SK-N-SH (cell line): ENCODE measurements around the gene MSANTD3. TPM values are rescaled to one million over a fixed set of nuclear protein-coding genes. Genes with fewer than 3 reads are reported as not detected.
"Not testable (repeated sequence)": the region's sequence is repeated elsewhere in the genome, so short reads cannot be mapped to it uniquely, and the experiment has no call there.

Source experiments
- CTCF ChIA-PET: fragments of 300-600, 350-600 bp; formaldehyde crosslinking; extraction: SDS; loops from one replicate; lab custom pipeline; 2021; lab: Yijun Ruan, JAX
- POLR2A ChIA-PET: fragments of 350-600 bp; sonication (Branson Sonifier 250); formaldehyde crosslinking; extraction: SDS; loops from one replicate; lab custom pipeline; 2020; ENCODE audit warnings: antibody characterized with exemption, inconsistent platforms; lab: Yijun Ruan, JAX
- DNase-seq: peaks from one replicate; pipeline ENCODE4 v3.0.0; 2012
- H2AFZ ChIP-seq: fragments of 200-600 bp; sonication (generic); 2 replicates; pipeline ENCODE4 v1.8.1; 2016; ENCODE audit warnings: antibody characterized with exemption, mild to moderate bottlenecking, low read depth
- H3F3A ChIP-seq: fragments of 200-600 bp; sonication (generic); replicated peaks from 2 replicates; pipeline ENCODE3; 2016; ENCODE audit warnings: antibody characterized with exemption, mild to moderate bottlenecking; ENCODE audit not compliant: insufficient read depth
- H3K27ac ChIP-seq, 2 experiments: fragments of 200-500 bp in 1 of 2; fragments of 200-600 bp in 1 of 2; sonication (Bioruptor generic) in 1 of 2; sonication (generic), shearing (Covaris generic) in 1 of 2; 2 replicates each; pipeline versions ENCODE4 v1.5.1 to v1.6.1; 2014 to 2016; ENCODE audit warnings: low read depth in 2 of 2, inconsistent platforms in 1 of 2, low read length in 1 of 2, mild to moderate bottlenecking in 1 of 2, mixed read lengths in 1 of 2
- H3K27me3 ChIP-seq: fragments of 200-600 bp; sonication (generic), shearing (Covaris generic); 2 replicates; pipeline ENCODE4 v1.6.1; 2016; ENCODE audit warnings: mixed run types; ENCODE audit not compliant: insufficient read depth
- H3K36me3 ChIP-seq, 2 experiments: fragments of 200-500 bp in 1 of 2; fragments of 200-600 bp in 1 of 2; sonication (Bioruptor generic) in 1 of 2; sonication (generic) in 1 of 2; replicated peaks in 1 of 2; 2 replicates each; pipeline versions ENCODE3 to v1.5.1; 2014 to 2016; ENCODE audit warnings: low read length in 1 of 2, mild to moderate bottlenecking in 1 of 2; ENCODE audit not compliant: insufficient read depth in 2 of 2, control insufficient read depth in 1 of 2
- H3K4me1 ChIP-seq, 2 experiments: fragments of 200-500 bp in 1 of 2; fragments of 200-600 bp in 1 of 2; sonication (Bioruptor generic) in 1 of 2; sonication (generic), shearing (Covaris generic) in 1 of 2; 2 replicates each; pipeline versions ENCODE4 v1.5.1 to v1.6.1; 2014 to 2016; ENCODE audit warnings: low read depth in 1 of 2, low read length in 1 of 2, mixed run types in 1 of 2; ENCODE audit not compliant: insufficient read depth in 2 of 2, control insufficient read depth in 1 of 2
- H3K4me2 ChIP-seq: fragments of 200-600 bp; sonication (generic), shearing (Covaris generic); 2 replicates; pipeline ENCODE4 v1.6.1; 2017; ENCODE audit warnings: mixed run types
- H3K4me3 ChIP-seq, 2 experiments: fragments of 200-500 bp in 1 of 2; fragments of 200-600 bp in 1 of 2; sonication (Bioruptor generic) in 1 of 2; sonication (generic), shearing (Covaris generic) in 1 of 2; 2 replicates each; pipeline versions ENCODE4 v1.5.1 to v1.8.1; 2014 to 2016; ENCODE audit warnings: low read depth in 2 of 2, inconsistent platforms in 1 of 2, low read length in 1 of 2, mild to moderate bottlenecking in 1 of 2, mixed read lengths in 1 of 2, moderate library complexity in 1 of 2
- H3K79me2 ChIP-seq: fragments of 200-600 bp; sonication (generic); 2 replicates; pipeline ENCODE4 v1.8.1; 2017; ENCODE audit warnings: mild to moderate bottlenecking; ENCODE audit not compliant: insufficient read depth
- H3K9ac ChIP-seq: fragments of 200-600 bp; sonication (generic); 2 replicates; pipeline ENCODE4 v1.6.1; 2017; ENCODE audit warnings: mixed run types
- H3K9me2 ChIP-seq: fragments of 200-600 bp; sonication (generic); 2 replicates; pipeline ENCODE4 v1.6.1; 2017; ENCODE audit warnings: mixed run types
- H3K9me3 ChIP-seq: fragments of 200-600 bp; sonication (generic); 2 replicates; pipeline ENCODE4 v1.6.1; 2017; ENCODE audit warnings: mixed run types, mild to moderate bottlenecking, moderate library complexity
- H4K20me1 ChIP-seq: fragments of 200-600 bp; sonication (generic); 2 replicates; pipeline ENCODE4 v1.6.1; 2017; ENCODE audit warnings: mild to moderate bottlenecking, mixed run types; ENCODE audit not compliant: insufficient read depth
- CHD2 ChIP-seq: fragments of 150-350 bp; IDR thresholded peaks from 2 replicates; pipeline ENCODE4 v1.6.1; 2018; ENCODE audit warnings: low read length; ENCODE audit not compliant: partially characterized antibody
- ELF1 ChIP-seq: IDR thresholded peaks from 2 replicates; pipeline ENCODE4 v1.4.0; 2012
- EP300 ChIP-seq, 2 experiments: IDR thresholded peaks; 2 replicates each; pipeline versions ENCODE4 v1.4.0 to v1.6.1; 2012; ENCODE audit warnings: borderline replicate concordance in 1 of 2, low read depth in 1 of 2, low read length in 1 of 2
- FOSL2 ChIP-seq: IDR thresholded peaks from 2 replicates; pipeline ENCODE4 v1.4.0; 2012; ENCODE audit warnings: low read depth, mild to moderate bottlenecking, moderate library complexity, borderline replicate concordance
- FOXM1 ChIP-seq: IDR thresholded peaks from 2 replicates; pipeline ENCODE4 v1.4.0; 2012; ENCODE audit warnings: low read depth, mild to moderate bottlenecking
- GATA2 ChIP-seq: sonication (generic); formaldehyde crosslinking; IDR thresholded peaks from 2 replicates; pipeline ENCODE4 v1.5.0; 2020; ENCODE audit warnings: mild to moderate bottlenecking, missing genetic modification reagents
- IRF3 ChIP-seq: fragments of 150-350 bp; IDR thresholded peaks from 2 replicates; pipeline ENCODE4 v1.6.1; 2016; ENCODE audit warnings: mild to moderate bottlenecking, low read depth, low read length
- MEF2A ChIP-seq: IDR thresholded peaks from 2 replicates; pipeline ENCODE4 v1.4.0; 2012; ENCODE audit warnings: low read depth, borderline replicate concordance
- RFX5 ChIP-seq: IDR thresholded peaks from 2 replicates; pipeline ENCODE4 v1.6.1; 2012; ENCODE audit warnings: mild to moderate bottlenecking, improper control_type of control experiment, low read length
- TAF1 ChIP-seq: IDR thresholded peaks from 2 replicates; pipeline ENCODE4 v1.6.1; 2012; ENCODE audit warnings: low read depth, mild to moderate bottlenecking, low read length, moderate library complexity, borderline replicate concordance
- TEAD4 ChIP-seq: IDR thresholded peaks from 2 replicates; pipeline ENCODE4 v1.4.0; 2012; ENCODE audit warnings: mild to moderate bottlenecking, borderline replicate concordance; ENCODE audit not compliant: insufficient read depth
- ZBTB33 ChIP-seq: IDR thresholded peaks from 2 replicates; pipeline ENCODE4 v1.4.0; 2012; ENCODE audit warnings: low read depth, borderline replicate concordance
- WGBS: methylation state at CpG from one replicate; pipeline ENCODE4 v1.1.6; 2017; ENCODE audit warnings: low lambda C conversion rate; 5-methylcytosine and 5-hydroxymethylcytosine counted together
- polyA plus RNA-seq, 3 experiments: library from polyadenylated mRNA; depleted of rRNA; stranded (reverse); fragments of >200 nt; gene quantifications; 2 replicates each; pipeline ENCODE4 v1.2.3, GENCODE V29; 2012

MSANTD3 gene
- polyA plus RNA-seq, 1 of the 3 experiments (the other 2 are of a cell fraction), result 48.3 TPM

GRCh38 chr9:100379862-100380261 is 47.1 kb upstream of the MSANTD3 start:
- Histone ChIP-seq H3K4me3 (no peak overlapping the region), H3K9me2 (no peaks in the 10 kb centered on the region), H2AFZ (peak overlapping the region; percentile 84), H3F3A (peaks cover 22% of the 10 kb centered on the region), H3K4me1 (no peaks in the 10 kb centered on the region), H3K27ac (peak overlapping the region; percentile 53 to 81; a peak in 3 of 4 replicates), H3K36me3 (no peaks in the 10 kb centered on the region), H3K79me2 (no peaks in the 10 kb centered on the region), H3K4me2 (no peak overlapping the region), H3K9ac (peak overlapping the region; percentile 19; the same call in 1 of the 2 replicates), H3K27me3 (no peaks in the 10 kb centered on the region), H3K9me3 (peaks cover 7% of the 10 kb centered on the region; the same call in 1 of the 2 replicates), H4K20me1 (no peaks in the 10 kb centered on the region)
- WGBS, result 51% methylated on average over 4 of the region's 4 CpGs
- POLR2A ChIA-PET, result no interaction called here
- TF ChIP-seq MEF2A (no peak), FOSL2 (peak; percentile 46; the same call in 1 of the 2 replicates)
- no peak for DNase-seq
- CTCF ChIA-PET, result no interaction called here

GRCh38 chr9:100392989-100393388 is 34.0 kb upstream of the MSANTD3 start:
- CTCF ChIA-PET, POLR2A ChIA-PET, DNase-seq: not testable (repeated sequence)

GRCh38 chr9:100394032-100394695 is 32.8 kb upstream of the MSANTD3 start:
- POLR2A ChIA-PET, result no interaction called here
- Histone ChIP-seq H3K27ac (no peak overlapping the region), H3K27me3 (no peaks in the 10 kb centered on the region), H3K36me3 (peaks cover 0 to 9% of the 10 kb centered on the region in 2 experiments), H3K4me3 (no peak overlapping the region), H3K79me2 (no peaks in the 10 kb centered on the region)
- DNase-seq, result no peak
- no peak for TF ChIP-seq GATA2 (CRISPR knock-in tag)
- no peak for TF ChIP-seq TEAD4
- TF ChIP-seq IRF3, result no peak
- no peak for TF ChIP-seq ZBTB33
- TF ChIP-seq EP300 (IDR thresholded peaks at IDR 0.05; ENCODE audit: borderline replicate concordance in 1 of 2, low read depth in 1 of 2, low read length in 1 of 2), result no peak
- no peak for TF ChIP-seq ELF1
- no peak for TF ChIP-seq CHD2
- TF ChIP-seq FOXM1, result no peak
- no peak for TF ChIP-seq FOSL2
- no peak for TF ChIP-seq RFX5
- TF ChIP-seq TAF1, result no peak
- TF ChIP-seq, all 33 proteins: peak for 0
- Histone ChIP-seq H3F3A (no peaks in the 10 kb centered on the region), H3K9me3 (no peaks in the 10 kb centered on the region), H4K20me1 (no peaks in the 10 kb centered on the region), H3K4me1 (no peaks in the 10 kb centered on the region), H2AFZ (no peak overlapping the region), H3K9ac (no peak overlapping the region), H3K4me2 (no peak overlapping the region), H3K9me2 (no peaks in the 10 kb centered on the region)
- CTCF ChIA-PET, result no interaction called here

More at GRCh38 chr9:100392989-100393388, 34.0 kb upstream of the MSANTD3 start:
- H3K9me3 ChIP-seq, H3K79me2 ChIP-seq, H3K4me3 ChIP-seq, H3K27me3 ChIP-seq, H3K9me2 ChIP-seq, H3K36me3 ChIP-seq, H4K20me1 ChIP-seq, H3K4me1 ChIP-seq, H3K27ac ChIP-seq, H3K9ac ChIP-seq, H3F3A ChIP-seq, H3K4me2 ChIP-seq, H2AFZ ChIP-seq: not testable (repeated sequence)
- WGBS, result 92% methylated on average over 6 of the region's 21 CpGs
